ENCODE measurements around the gene IRF8.
"Not testable (repeated sequence)": the region's sequence is repeated elsewhere in the genome, so short reads cannot be mapped to it uniquely, and the experiment has no call there.

The IRF8 gene

GRCh38 chr16:85899444-85899843, 482 bp downstream of the IRF8 start:
- no peak for DNase-seq

- DNase-seq = no peak
Measured at GRCh38 chr16:85900027-85900792, 1.2 kb downstream of the IRF8 start.

GRCh38 chr16:85901110-85901509, 2.1 kb downstream of the IRF8 start:
- DNase-seq = no peak

- DNase-seq = no peak
Measured at GRCh38 chr16:85901773-85902365, 2.9 kb downstream of the IRF8 start.

- no peak for DNase-seq
Measured at GRCh38 chr16:85902366-85903155, 3.6 kb downstream of the IRF8 start.

GRCh38 chr16:85903559-85903958, 4.6 kb downstream of the IRF8 start:
- DNase-seq = no peak

- no peak for DNase-seq
Measured at GRCh38 chr16:85905110-85906095, 6.4 kb downstream of the IRF8 start.

GRCh38 chr16:85906349-85906748, 7.4 kb downstream of the IRF8 start:
- no peak for DNase-seq

GRCh38 chr16:85907231-85907630, 8.3 kb downstream of the IRF8 start:
- DNase-seq = not testable (repeated sequence)

- no peak for DNase-seq
Measured at GRCh38 chr16:85908444-85908843, 9.5 kb downstream of the IRF8 start.

- DNase-seq = no peak
Measured at GRCh38 chr16:85908889-85909589, 10.1 kb downstream of the IRF8 start.

GRCh38 chr16:85909932-85910853, 11.2 kb downstream of the IRF8 start:
- no peak for DNase-seq

GRCh38 chr16:85910854-85911247, 11.9 kb downstream of the IRF8 start:
- DNase-seq = no peak

- DNase-seq = no peak
Measured at GRCh38 chr16:85911251-85911930, 12.4 kb downstream of the IRF8 start.

- DNase-seq = no peak
Measured at GRCh38 chr16:85912211-85912974, 13.4 kb downstream of the IRF8 start.

GRCh38 chr16:85913141-85913601, 14.2 kb downstream of the IRF8 start:
- no peak for DNase-seq

GRCh38 chr16:85913688-85914422, 14.9 kb downstream of the IRF8 start:
- DNase-seq = no peak

GRCh38 chr16:85914423-85914794, 15.4 kb downstream of the IRF8 start:
- no peak for DNase-seq

All from NCI-H1436 (cell line).